ENCODE data around the gene TRAF4. TPM values are rescaled to one million over a fixed set of nuclear protein-coding genes. Genes with fewer than 3 reads are reported as not detected.

The TRAF4 gene
- total and polyA plus RNA-seq, 4 donors = 8.5 to 32.0 (median 23.9) TPM

GRCh38 chr17:28702026-28702751, 41.6 kb upstream of the TRAF4 start:
- Histone ChIP-seq H3K27ac (ENCODE audit: low read depth in 1 of 2, low read length in 2 of 2) (no peak overlapping the region), H3K27me3 (ENCODE audit: control insufficient read depth in 4 of 4, insufficient read depth in 4 of 4, low read length in 3 of 4) (no peaks in the 10 kb centered on the region), H3K4me1 (ENCODE audit: control insufficient read depth in 4 of 4, insufficient read depth in 4 of 4, low read length in 3 of 4) (peaks cover 4 to 16% (median 15%) of the 10 kb centered on the region in 4 donors), H3K36me3 (ENCODE audit: control insufficient read depth in 4 of 4, insufficient read depth in 3 of 4, low read depth in 1 of 4, low read length in 3 of 4) (peaks cover 17 to 73% (median 46%) of the 10 kb centered on the region in 4 donors), H3K9me3 (ENCODE audit: control insufficient read depth in 4 of 4, low read length in 3 of 4) (no peaks in the 10 kb centered on the region), H3K4me3 (ENCODE audit: low read depth in 1 of 3, low read length in 3 of 3) (no peak overlapping the region), H3K9ac (ENCODE audit: low read depth in 1 of 2, low read length in 2 of 2) (no peak overlapping the region)
- DNase-seq (ENCODE audit: low spot score) = no peak
- TF ChIP-seq SP1 (IDR thresholded peaks at IDR 0.05) (peak; percentile 24), RXRA (IDR thresholded peaks at IDR 0.05) (peak in 1 of 2 donors; percentile 17), JUND (IDR thresholded peaks at IDR 0.05) (no peak), HNF4A (conservative IDR thresholded peaks at IDR 0.05) (peak in 1 of 2 donors; percentile 36)
- WGBS = 68% methylated on average over 10 of the region's 10 CpGs

- peaks cover 17 to 68% (median 41%) of the 10 kb centered on the region in 4 donors for H3K36me3 ChIP-seq (ENCODE audit: control insufficient read depth in 4 of 4, insufficient read depth in 3 of 4, low read depth in 1 of 4, low read length in 3 of 4)
- no peaks in the 10 kb centered on the region for H3K9me3 ChIP-seq (ENCODE audit: control insufficient read depth in 4 of 4, low read length in 3 of 4)
- TF ChIP-seq YY1 (IDR thresholded peaks at IDR 0.05) = no peak
- TF ChIP-seq JUND (IDR thresholded peaks at IDR 0.05) = no peak
- no peak overlapping the region for H3K9ac ChIP-seq (ENCODE audit: low read depth in 1 of 2, low read length in 2 of 2)
- H3K4me3 ChIP-seq (ENCODE audit: low read depth in 1 of 3, low read length in 3 of 3) = no peak overlapping the region
- H3K4me1 ChIP-seq (ENCODE audit: control insufficient read depth in 4 of 4, insufficient read depth in 4 of 4, low read length in 3 of 4) = peaks cover 4 to 10% (median 10%) of the 10 kb centered on the region in 4 donors
- no peaks in the 10 kb centered on the region for H3K27me3 ChIP-seq (ENCODE audit: control insufficient read depth in 4 of 4, insufficient read depth in 4 of 4, low read length in 3 of 4)
- 87% methylated on average over 3 of the region's 3 CpGs for WGBS
- H3K27ac ChIP-seq (ENCODE audit: low read depth in 1 of 2, low read length in 2 of 2) = no peak overlapping the region
- DNase-seq (ENCODE audit: low spot score) = no peak
Measured at GRCh38 chr17:28702752-28703150, 41.1 kb upstream of the TRAF4 start.

- WGBS = 90% methylated on average over 16 of the region's 16 CpGs
- no peak for DNase-seq (ENCODE audit: low spot score)
- Histone ChIP-seq H3K9ac (ENCODE audit: low read depth in 1 of 2, low read length in 2 of 2) (no peak overlapping the region), H3K27ac (ENCODE audit: low read depth in 1 of 2, low read length in 2 of 2) (no peak overlapping the region), H3K4me3 (ENCODE audit: low read depth in 1 of 3, low read length in 3 of 3) (no peak overlapping the region), H3K36me3 (ENCODE audit: control insufficient read depth in 4 of 4, insufficient read depth in 3 of 4, low read depth in 1 of 4, low read length in 3 of 4) (peaks cover 17 to 58% (median 38%) of the 10 kb centered on the region in 4 donors), H3K4me1 (ENCODE audit: control insufficient read depth in 4 of 4, insufficient read depth in 4 of 4, low read length in 3 of 4) (peaks cover 0 to under 1% (median under 1%) of the 10 kb centered on the region in 4 donors), H3K27me3 (ENCODE audit: control insufficient read depth in 4 of 4, insufficient read depth in 4 of 4, low read length in 3 of 4) (no peaks in the 10 kb centered on the region), H3K9me3 (ENCODE audit: control insufficient read depth in 4 of 4, low read length in 3 of 4) (no peaks in the 10 kb centered on the region)
- TF ChIP-seq EGR1 (IDR thresholded peaks at IDR 0.05; ENCODE audit: low read depth in 2 of 2) = no peak
Measured at GRCh38 chr17:28703552-28704218, 40.1 kb upstream of the TRAF4 start.

GRCh38 chr17:28704219-28704858, 39.5 kb upstream of the TRAF4 start:
- no peaks in the 10 kb centered on the region for H3K27me3 ChIP-seq (ENCODE audit: control insufficient read depth in 4 of 4, insufficient read depth in 4 of 4, low read length in 3 of 4)
- H3K27ac ChIP-seq (ENCODE audit: low read depth in 1 of 2, low read length in 2 of 2) = no peak overlapping the region
- H3K9ac ChIP-seq (ENCODE audit: low read depth in 1 of 2, low read length in 2 of 2) = no peak overlapping the region
- no peaks in the 10 kb centered on the region for H3K4me1 ChIP-seq (ENCODE audit: control insufficient read depth in 4 of 4, insufficient read depth in 4 of 4, low read length in 3 of 4)
- peaks cover 17 to 52% (median 33%) of the 10 kb centered on the region in 4 donors for H3K36me3 ChIP-seq (ENCODE audit: control insufficient read depth in 4 of 4, insufficient read depth in 3 of 4, low read depth in 1 of 4, low read length in 3 of 4)
- WGBS = 94% methylated on average over 14 of the region's 14 CpGs
- no peaks in the 10 kb centered on the region for H3K9me3 ChIP-seq (ENCODE audit: control insufficient read depth in 4 of 4, low read length in 3 of 4)
- no peak overlapping the region for H3K4me3 ChIP-seq (ENCODE audit: low read depth in 1 of 3, low read length in 3 of 3)
- no peak for DNase-seq (ENCODE audit: low spot score)
- TF ChIP-seq FOXA2 (IDR thresholded peaks at IDR 0.05) (no peak), SP1 (IDR thresholded peaks at IDR 0.05) (no peak), HNF4A (conservative IDR thresholded peaks at IDR 0.05) (no peak), CTCF (IDR thresholded peaks at IDR 0.05; ENCODE audit: low read depth, low read length, missing input control) (no peak), HNF4G (IDR thresholded peaks at IDR 0.05) (no peak), ZBTB33 (IDR thresholded peaks at IDR 0.05) (no peak), FOXA1 (IDR thresholded peaks at IDR 0.05) (no peak), JUND (IDR thresholded peaks at IDR 0.05) (no peak), EGR1 (IDR thresholded peaks at IDR 0.05; ENCODE audit: low read depth in 2 of 2) (no peak), NR2F2 (IDR thresholded peaks at IDR 0.05) (no peak), GABPA (IDR thresholded peaks at IDR 0.05 in 1 of 2, conservative IDR thresholded peaks at IDR 0.05 in 1 of 2) (no peak), YY1 (IDR thresholded peaks at IDR 0.05) (no peak), ATF3 (IDR thresholded peaks at IDR 0.05) (no peak)
